ENCODE results near the gene COL4A2.

DNA sequence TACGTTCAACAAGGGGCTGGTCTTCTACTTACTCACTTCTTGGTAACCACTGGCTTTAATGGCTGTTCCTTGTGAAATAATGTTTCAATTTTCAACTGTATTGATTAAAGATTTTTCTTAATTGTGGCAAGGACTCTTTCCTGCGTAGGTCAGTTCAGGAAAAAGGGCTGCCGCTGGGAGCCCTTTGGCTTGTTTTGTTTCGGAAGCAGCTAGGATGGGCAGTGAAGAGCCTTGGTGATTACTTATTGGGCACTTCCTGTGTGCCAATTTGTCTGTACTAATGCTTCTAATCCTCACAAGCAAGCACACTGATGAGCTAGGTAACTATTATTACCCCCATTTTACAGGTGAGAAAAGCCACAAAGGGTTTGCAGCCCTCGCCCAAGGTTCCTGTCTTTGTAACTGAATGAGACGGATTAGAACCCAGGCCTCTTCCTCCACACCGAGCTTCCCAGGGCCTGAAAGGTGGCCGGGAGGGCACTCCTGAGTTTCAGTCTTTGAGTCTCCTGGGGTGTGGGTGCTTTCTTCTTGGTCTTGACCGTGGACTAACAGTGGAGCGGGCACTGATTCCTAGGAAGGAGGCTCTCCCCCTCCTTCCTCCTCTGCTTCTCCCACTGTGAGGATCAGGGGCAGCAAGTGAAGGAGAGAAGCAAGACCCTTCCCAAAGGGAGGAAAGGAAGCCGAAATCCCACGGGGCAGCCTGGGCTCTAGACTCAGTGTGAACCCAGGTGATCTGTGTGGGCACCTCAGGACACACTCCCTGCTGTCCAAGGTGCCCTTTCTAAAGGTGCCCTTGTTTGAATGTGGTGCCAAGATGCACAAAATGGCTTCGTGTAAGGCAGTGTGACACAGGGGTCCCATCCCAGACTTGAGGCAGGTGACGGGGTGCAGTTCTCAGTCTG is 3.7 kb downstream of the COL4A2 start:
- TF ChIP-seq POLR2AphosphoS5 (IDR thresholded peaks at IDR 0.05; ENCODE audit: insufficient read depth in 1 of 2, low read depth in 1 of 2) (no peak), POLR2A (IDR thresholded peaks at IDR 0.05) (no peak)

Data from vagina (tissue), 2 donors.